GM18870 (cell line): ENCODE measurements around the gene SH3BGRL2.
"Not testable (repeated sequence)": the region's sequence is repeated elsewhere in the genome, so short reads cannot be mapped to it uniquely, and the experiment has no call there.

Experiments used
- ATAC-seq: cut with Tn5 transposase; IDR thresholded peaks from one replicate; pipeline ENCODE4 v1.9.1; 2021; ENCODE audit warnings: moderate library complexity; ENCODE audit not compliant: unreplicated experiment

The SH3BGRL2 gene

DNA sequence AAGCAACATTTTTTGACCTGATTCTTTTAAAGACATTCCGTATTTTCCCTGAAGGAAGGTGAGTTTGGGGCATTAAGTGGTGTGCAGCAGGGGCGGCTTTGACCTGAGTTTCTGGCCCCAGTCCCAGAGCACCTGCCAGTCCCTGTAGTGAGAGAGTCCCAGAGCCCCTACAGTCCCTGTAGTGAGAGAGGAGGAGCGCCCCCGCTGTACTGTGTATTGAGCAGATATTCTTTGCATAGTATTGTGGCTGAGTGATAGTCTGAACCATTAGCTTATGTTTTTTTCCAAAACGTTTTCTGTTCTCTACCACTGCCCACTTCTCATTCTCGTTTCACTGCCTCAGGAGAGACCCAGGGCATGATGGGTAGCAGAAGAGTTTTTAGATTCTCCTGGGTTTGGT lies 17.2 kb upstream of the SH3BGRL2 start:
- ATAC-seq: no peak

DNA sequence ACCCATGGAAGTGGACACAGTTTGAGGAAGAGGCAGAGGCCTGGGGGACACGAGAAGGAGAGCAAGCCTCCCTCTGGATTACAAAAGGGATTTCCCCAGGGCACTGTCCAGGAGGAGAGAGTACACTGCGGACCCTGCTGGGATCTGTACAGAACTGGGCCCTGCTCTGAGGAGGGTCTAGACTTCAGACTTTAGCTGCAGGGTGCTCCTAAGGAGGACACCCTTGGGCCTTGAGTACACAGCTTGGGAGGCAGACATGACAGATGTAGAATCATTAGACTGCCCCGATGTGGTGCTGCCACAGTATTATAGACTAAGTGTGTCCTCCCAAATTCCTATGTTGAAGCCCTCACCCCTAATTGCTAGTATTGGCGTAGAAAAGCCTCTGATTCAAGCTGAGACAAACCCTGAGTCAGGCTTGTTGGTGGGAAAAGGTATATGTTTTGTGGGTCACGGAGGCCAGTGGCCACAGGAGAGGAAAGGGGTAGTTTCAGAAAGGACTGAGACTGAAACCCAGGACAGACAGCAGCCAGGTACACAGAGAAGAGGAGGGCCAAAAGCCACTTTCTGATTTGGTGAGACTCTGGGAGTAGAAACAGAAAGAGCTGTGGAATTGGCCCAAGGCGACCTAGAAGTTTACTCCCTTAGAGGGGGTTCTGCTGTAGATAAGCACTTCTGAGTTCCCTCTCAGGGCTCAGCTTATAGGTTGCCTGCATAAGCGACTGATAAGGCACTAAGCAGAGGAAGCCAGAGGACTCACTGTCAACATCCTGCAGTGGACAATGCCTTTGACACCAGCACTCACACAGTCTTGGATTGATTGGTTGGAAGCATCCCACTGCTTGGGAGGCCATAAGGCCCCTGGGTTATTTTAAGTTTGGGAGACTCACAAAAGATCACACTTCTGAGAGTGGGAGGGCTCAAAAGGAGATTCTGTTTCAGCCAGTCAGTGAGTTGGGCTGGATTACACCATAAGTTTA lies 16.5 kb upstream of the SH3BGRL2 start:
- ATAC-seq: peak; percentile 86

DNA sequence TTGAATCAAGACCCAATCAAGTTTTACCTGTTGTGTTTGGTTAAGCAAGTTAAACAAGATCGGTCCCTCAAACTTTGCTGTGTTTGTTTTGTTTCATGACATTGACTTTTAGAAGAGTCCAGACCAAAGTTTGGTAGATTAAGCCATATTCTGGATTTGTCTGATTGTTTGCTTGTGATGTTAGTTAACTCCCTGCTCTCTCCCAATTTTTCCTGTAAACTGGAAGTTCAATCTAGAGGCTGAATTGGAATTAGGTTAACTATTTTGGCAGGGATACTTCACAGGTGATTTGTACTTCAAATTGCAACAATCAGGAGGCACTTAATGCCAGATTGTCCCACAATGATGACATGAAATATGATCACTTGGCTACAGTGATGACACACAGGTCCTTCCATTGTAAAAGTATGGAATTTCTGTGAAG lies 13.6 kb upstream of the SH3BGRL2 start:
- ATAC-seq: no peak

DNA sequence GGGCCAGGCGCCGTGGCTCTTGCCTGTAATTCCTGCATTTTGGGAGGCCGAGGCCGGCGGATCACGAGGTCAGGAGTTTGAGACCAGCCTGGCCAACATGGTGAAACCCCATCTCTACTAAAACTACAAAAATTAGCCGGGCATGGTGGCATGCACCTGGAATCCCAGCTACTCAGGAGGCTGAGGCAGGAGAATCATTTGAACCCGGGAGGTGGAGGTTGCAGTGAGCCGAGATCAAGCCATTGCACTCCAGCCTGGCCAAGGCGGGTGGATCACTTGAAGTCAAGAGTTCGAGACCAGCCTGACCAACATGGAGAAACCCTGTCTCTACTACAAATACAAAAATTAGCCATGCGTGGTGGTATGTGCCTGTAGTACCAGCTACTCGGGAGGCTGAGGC lies 12.7 kb upstream of the SH3BGRL2 start:
- ATAC-seq: not testable (repeated sequence)

DNA sequence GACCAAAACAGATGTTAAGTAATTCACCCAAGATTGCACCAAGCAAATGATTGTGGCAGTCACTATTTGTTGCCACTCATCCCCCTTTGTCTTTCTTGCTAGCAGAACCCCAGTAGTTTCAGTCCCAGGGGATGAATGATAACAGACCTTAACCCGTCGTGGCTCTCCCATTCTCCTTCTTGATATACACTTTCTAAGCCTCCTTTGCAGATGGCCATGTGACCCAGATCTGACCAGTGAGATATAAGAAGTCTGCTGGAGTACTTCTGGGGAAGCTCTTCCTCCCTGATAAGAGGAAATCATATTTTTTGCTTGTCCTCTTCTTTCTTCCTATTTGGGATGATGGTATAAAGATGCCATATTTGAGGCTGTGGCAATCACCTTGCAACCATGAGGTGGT lies 9.6 kb upstream of the SH3BGRL2 start:
- no peak for ATAC-seq

DNA sequence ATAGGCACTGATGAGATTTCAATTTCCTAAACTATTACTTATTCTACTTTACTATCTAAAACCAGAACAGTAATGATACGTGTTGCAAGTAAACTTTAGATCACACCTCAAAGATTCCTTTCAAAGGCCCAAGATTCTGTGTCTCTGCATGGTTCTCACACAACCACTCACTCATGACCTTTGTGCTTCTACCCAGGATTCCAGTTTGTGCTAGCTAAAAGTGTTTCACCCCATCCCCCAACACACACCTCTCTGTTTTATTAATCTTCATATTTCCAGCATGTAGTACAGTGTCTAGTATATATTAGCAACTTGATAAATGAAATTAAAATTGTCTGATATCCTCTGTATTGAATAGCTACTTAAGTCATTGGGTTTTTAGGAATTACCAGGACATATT lies 8.8 kb upstream of the SH3BGRL2 start:
- no peak for ATAC-seq

DNA sequence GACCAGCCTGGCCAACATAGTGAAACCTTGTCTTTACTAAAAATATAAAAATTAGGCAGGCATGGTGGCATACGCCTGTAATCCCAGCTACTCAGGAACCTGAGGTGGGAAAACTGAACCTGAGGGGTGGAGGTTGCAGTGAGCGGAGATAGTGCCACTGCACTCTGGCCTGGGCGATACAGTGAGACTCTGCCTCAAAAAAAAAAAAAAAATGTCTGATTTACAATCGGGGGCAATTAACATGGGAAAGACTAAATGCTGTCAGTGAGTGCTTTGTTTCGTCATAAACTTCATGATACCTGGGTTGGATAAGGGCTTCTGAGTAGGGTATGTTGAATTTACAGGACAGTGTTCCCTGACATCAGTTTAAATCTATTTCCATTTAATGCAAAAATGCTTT lies 8.0 kb upstream of the SH3BGRL2 start:
- ATAC-seq: no peak

DNA sequence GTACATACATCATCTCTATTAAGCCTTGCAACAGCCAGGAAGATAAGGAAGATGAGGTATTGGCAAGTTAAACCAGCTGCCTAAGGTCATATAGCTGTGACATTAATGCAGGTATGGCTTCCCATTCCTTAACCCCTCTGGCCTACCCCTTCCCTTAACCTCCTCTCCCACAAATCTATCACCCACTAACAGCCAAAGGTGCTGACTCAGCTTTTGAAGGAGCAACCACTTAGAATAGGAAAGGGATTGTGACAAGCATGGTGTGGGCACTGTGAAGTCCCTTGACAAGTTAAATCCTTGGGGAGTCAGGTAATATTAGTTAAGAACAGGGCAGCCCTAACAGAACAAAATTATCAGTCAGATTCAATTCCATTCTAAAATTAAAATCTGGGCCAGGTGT lies 5.4 kb upstream of the SH3BGRL2 start:
- no peak for ATAC-seq

DNA sequence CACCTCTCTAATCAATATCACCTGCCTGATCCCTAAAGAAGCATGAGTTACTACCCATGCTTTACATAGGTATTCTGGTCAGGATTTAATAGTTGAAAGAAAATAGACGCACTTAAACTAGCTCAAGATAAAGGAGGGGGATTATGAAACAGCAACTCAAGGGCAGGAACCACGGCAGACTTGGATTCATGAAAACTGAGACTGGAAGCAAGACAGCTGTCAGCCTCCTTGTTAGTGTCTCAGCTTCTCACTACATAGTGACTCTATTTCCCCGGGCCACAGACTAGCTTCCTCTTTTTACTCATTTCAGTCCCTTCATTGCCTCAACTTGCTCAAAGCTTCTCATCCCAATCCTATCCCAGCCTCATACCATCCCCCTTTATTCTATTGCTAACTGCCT lies 4.3 kb upstream of the SH3BGRL2 start:
- ATAC-seq: no peak

DNA sequence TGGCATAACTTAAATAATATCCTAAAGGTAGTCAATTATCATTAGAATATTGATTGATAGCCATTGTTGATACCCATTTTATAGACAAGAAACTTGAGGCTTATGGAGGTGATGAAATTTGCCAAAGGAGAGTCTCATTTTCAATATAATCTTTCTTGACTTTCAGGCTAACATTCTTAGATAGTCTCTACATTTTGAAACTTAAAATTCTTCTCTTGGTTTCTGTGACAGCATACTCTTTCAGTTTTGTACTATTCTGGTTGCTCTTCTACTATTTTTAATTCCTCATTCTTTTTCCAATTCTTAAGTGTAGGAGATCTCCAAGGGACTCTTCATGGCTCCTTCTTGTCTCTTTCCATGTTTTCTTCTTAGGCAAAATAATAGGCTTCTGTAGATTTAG lies 3.7 kb upstream of the SH3BGRL2 start:
- ATAC-seq: no peak

DNA sequence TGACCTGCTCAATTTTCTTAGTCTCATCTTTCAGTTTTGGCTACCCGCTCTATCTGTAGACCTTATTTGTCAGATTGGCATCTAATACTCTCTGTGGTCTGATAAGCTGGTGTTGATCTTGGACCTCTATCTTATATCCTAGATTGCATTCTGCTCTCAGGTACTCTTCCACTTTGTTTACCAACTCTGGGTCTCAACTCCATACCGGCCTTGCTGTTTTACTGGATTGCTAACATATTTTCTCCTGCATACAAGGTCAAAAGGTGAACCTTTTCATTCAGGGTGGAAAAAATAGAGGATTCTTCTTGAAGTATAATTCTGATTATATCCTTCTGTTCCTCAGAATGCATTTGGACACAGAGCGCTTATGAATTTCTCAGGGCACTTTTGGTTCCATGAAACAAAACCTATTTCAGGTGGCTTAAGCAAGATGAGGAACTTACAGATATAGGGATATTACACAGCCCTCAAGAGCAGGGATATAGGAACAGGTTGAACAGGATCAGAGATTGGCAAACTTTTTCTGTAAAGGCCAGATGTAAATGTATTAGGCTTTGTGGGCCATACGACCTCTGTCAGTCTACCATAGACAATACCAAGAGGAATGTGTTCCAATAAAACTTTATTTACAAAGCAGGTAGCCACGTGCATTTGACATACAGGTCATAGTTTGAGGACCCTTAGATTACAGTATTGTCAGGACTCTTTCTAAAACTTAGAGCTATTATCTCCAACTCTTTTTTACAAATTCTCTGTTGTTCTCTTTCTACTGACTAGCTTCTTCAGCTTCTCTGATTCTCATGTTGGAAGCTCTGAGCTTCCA lies 2.5 kb upstream of the SH3BGRL2 start:
- no peak for ATAC-seq

DNA sequence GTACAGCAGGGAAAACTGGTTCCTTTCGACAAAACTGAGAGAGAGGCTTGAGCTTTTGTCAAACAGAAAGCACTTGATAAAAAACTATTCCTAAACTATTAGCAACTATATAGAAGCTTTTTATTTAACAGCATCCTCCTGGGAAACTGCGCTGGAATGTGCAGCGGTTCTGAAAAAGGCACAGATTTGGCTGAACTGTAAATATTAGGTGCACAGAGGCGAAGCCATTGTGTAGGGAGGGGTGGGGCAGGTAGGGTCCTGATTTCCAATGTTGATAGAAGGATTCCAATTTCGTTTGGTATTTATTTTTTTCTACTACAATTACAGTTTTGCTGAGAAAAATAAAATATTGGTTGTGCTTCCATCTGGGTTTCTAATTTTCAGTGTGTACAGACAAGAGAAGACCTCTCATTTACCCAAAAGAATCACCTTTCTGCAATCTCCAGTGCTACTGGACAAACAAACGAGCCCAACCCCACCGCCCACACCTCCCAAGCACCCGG lies 698 bp upstream of the SH3BGRL2 start:
- ATAC-seq: no peak

DNA sequence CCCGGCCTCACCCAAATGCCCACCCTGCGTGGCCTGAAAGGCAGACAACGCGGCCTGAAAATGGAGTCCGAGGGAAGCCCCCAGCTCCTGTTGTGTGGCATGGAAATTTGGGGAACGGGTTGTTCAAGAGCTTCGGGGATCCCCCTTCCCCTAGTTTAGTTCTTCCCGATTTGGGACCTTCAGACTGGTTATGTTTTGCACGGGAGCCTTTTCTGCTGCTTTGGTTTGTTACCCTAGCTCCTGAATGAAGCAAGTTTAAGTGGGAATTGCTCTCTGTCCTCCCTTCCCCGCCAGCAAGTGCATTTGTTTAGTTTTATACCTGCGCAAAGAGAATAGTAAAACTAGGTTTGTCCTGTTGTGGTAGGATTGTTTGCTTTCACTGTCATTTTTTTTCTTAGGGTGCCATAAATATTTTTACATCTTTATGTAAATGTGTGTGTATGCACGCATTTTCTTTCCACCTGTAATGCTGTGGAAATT lies 604 bp downstream of the SH3BGRL2 start:
- no peak for ATAC-seq

DNA sequence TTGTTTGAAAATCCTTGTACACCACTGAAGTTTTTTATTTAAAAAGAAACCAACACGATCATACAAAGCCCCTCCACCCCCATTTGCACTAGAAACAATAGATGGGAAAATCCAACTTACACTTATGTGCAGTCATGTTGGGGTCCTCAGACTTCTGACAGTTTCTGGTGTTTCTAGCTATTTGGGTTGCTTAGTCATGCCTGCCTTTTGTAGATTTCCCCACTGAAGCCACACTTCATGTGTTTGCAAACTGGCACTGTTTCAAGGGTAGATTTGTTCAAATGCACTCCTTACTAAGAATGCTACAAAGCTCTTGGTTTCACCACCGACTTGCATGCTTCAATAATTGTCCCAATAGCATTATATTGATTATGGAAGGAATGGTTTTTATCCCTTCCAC lies 1.5 kb downstream of the SH3BGRL2 start:
- no peak for ATAC-seq

DNA sequence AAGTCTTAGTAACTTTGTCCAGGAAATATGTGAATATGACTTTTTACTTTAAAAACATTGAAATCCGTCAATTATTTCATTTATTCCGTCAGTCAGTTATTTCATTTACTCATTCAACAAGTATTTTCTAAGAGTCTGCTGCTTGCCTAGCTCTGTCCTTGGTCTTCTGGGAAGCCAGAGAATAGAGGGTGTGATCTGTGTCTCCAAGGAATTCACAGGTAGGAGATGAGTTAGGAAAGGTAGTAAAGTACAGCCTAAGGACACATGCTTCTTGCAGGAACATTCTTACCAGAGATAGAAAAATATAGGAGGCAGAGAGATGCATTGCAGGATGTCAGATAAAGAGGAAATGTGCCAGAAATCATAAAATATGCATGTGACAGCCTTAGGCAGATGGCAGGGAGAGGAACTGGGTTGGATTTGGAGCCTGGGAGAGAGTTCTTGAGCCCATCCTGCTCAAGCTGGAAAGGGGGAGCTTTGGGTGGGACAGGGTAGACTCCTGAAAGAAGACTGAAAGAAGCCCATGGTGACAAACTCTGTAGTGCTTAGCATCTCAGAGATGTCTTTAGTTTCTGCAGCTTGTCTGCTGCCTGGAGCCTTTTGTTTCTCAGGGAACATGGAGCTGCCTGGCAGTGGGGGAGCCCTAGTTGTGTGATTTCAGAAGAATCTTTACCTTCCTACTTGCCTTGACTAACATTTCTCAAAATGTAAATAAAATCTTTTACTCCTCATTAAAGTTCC lies 3.5 kb downstream of the SH3BGRL2 start:
- no peak for ATAC-seq

DNA sequence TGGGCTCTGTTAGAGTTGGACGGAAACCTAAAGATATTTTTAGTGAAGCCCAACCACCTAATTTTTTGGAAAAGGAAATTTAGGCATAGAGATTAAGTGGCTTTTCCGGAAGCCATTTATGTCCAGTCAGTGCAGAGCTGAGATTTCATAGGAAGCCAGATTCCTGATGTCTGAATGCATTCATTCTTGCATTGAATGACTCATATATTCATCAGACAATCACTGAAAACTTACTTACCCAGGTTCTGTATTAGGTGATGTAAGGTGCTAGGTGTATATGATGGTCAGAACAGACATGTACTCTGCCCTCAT lies 4.1 kb downstream of the SH3BGRL2 start:
- no peak for ATAC-seq

DNA sequence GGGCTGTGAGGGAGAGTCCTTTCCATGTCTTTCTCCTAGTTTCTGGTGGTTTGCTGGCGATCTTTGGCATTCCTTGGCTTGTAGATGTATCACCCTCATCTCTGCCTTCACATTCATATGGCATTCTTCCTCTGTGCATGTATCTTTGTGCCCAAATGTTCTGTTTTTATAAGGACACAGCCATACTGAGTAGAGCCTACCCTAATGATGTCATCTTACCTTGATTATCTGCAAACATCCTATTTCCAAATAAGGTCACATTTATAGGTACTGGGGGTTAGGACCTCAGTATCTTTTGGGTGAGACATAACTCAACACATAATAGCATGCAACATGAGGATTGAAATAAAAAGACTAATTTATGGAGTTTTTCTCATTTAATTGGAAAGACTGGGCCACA lies 5.5 kb downstream of the SH3BGRL2 start:
- no peak for ATAC-seq

DNA sequence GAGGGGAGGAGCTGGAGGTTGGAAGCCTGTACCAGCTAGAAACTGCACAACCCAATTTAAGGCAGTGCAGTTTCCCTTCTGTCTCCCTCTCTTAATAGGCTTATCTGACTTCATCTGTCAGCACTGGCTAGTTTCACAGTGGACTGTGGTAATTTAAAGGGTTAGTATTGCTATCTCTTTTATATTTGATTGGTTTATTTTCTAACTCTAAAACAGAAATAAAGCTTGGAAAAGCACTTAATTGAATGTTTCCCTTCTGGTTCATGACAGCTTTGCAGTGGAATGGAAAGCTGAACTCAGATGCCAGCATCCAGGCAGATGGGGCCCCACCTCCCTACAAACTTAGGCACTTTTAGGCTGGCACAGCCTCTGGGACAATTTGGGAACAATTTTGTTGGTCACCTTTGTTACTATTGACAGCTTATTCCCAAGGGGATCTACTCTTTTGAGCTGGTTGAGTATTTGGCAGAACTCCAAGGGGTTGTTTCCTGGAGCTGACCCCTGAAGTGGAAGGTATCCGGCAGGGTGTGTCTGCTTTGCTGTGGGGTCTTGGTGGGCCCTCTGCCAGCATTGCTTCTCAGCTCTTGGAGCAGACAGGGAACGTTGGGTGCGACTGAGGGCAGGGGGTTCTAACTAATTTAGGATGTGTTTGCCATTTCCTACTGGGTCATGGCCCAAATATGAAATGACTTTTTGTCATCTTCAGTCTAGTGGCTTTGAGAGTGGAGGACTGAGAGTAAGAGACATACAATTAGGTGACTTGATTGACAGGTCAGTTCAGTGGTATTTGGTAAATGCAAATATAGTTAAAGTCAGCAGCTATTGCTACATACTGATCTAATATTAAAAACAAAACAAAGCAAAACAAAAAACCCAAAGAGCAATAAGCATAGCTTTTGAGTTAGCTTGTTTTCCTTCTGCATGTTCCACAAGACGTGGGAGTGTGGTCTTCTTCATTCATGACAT lies 9.3 kb downstream of the SH3BGRL2 start:
- no peak for ATAC-seq

DNA sequence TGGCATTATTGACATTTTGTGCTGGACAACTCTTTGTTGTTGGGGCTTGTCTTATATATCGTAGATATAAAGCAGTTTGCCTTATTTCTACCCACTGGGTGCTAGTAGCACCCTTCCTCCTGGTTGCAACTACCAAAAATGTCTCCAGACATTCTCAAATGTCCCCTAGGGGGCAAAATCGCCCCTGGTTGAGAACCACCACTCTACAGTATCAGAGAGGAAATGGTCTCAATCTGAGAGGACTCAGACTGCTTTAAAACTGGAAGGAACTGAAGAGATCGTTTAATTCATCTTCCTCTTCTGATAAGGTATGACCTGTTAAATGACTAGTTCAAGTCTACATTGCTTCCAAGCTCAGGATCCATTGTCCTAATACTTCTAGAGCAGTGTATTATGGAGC lies 14.9 kb downstream of the SH3BGRL2 start:
- peak; percentile 60 for ATAC-seq

DNA sequence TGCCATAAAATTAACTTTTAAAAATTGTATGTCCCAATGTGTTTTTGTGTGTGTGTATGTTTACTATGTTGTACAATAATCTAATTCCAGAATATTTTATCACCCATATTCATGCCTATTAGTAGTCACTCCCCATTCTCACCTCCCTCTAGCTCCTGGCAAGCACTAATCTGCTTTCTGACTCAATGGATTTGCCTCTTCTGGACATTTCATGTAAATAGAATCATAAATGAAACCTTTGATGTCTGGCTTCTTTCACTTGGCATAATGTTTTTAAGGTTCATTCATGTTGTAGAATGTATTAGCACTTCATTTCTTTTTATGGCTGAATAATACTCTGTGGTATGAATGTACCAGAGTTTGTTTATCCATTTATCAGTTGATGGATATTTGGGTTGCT lies 15.4 kb downstream of the SH3BGRL2 start:
- no peak for ATAC-seq
